KMS-11 (cell line): ENCODE results near the gene FA2H.
A peak's percentile ranks its signal among the peaks of the same experiment; 100 is the strongest.

Experiments
- H2AFZ ChIP-seq: fragments of 200-600 bp; sonication (generic); 2 replicates; pipeline ENCODE4 v1.6.1; 2016; ENCODE audit warnings: antibody characterized with exemption, mixed run types, low read depth
- H3K27ac ChIP-seq: fragments of 200-600 bp; sonication (generic); 2 replicates; pipeline ENCODE4 v1.6.1; 2016; ENCODE audit warnings: mild to moderate bottlenecking, mixed run types
- H3K27me3 ChIP-seq: fragments of 200-600 bp; sonication (generic); 2 replicates; pipeline ENCODE4 v1.6.1; 2017; ENCODE audit warnings: mild to moderate bottlenecking, low read depth, mixed run types, moderate library complexity; ENCODE audit not compliant: insufficient read depth
- H3K36me3 ChIP-seq: fragments of 200-600 bp; sonication (generic); 2 replicates; pipeline ENCODE4 v1.6.1; 2017; ENCODE audit warnings: mild to moderate bottlenecking, mixed run types; ENCODE audit not compliant: insufficient read depth
- H3K4me1 ChIP-seq: fragments of 200-600 bp; sonication (generic); 2 replicates; pipeline ENCODE4 v1.6.1; 2016; ENCODE audit warnings: mild to moderate bottlenecking, low read depth, mixed run types; ENCODE audit not compliant: poor library complexity, severe bottlenecking
- H3K4me2 ChIP-seq: fragments of 200-600 bp; sonication (generic); 2 replicates; pipeline ENCODE4 v1.7.0; 2016; ENCODE audit warnings: mild to moderate bottlenecking, mixed run types
- H3K4me3 ChIP-seq: fragments of 200-600 bp; sonication (generic); IDR thresholded peaks from 2 replicates; pipeline ENCODE4 v1.6.1; 2017; ENCODE audit warnings: low read depth, low read length, mixed read lengths; ENCODE audit not compliant: insufficient read depth
- H3K79me2 ChIP-seq: fragments of 200-600 bp; sonication (generic); 2 replicates; pipeline ENCODE4 v1.6.1; 2016; ENCODE audit warnings: low read depth, mixed run types; ENCODE audit not compliant: insufficient read depth
- H3K9ac ChIP-seq: fragments of 200-600 bp; sonication (generic); 2 replicates; pipeline ENCODE4 v1.6.1; 2016; ENCODE audit warnings: mild to moderate bottlenecking, mixed run types
- H4K20me1 ChIP-seq: fragments of 200-600 bp; sonication (generic); 2 replicates; pipeline ENCODE4 v1.6.1; 2016; ENCODE audit warnings: mild to moderate bottlenecking, mixed run types; ENCODE audit not compliant: insufficient read depth
- TF ChIP-seq, protein P1 (sequence below): fragments of 200-600 bp; sonication (generic); conservative IDR thresholded peaks from 2 replicates; pipeline ENCODE4 v1.6.1; 2017; ENCODE audit warnings: low read depth, mild to moderate bottlenecking, antibody characterized with exemption, low read length, moderate library complexity, mixed read lengths

Gene FA2H

DNA sequence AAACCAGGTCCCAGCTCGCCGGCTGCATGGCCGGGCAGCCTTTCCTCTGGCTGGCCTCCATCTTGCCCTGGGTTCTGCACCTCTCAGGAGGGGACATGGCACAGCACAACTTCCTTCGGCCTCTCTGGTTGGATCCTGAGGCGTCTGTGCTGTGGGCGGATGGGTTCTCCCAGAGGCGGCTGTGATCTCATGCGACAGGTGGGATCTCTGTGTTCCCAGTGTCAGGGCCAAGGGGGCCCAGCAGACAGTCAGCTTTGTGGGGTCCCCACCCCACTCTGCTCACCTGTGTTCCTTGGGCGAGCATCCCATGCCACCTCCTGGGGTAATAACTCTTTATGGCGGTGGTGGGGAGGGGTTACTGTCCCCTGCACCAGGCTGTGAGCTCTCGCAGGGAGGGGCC is 35.8 kb downstream of the FA2H start:
- no peak overlapping the region for H3K9ac ChIP-seq
- no peak overlapping the region for H3K4me3 ChIP-seq
- no peaks in the 10 kb centered on the region for H3K36me3 ChIP-seq
- no peaks in the 10 kb centered on the region for H3K79me2 ChIP-seq
- H3K27ac ChIP-seq, result no peak overlapping the region
- H3K4me1 ChIP-seq, result no peaks in the 10 kb centered on the region
- no peak overlapping the region for H3K4me2 ChIP-seq
- H3K27me3 ChIP-seq, result no peaks in the 10 kb centered on the region
- H4K20me1 ChIP-seq, result no peaks in the 10 kb centered on the region
- no peak overlapping the region for H2AFZ ChIP-seq
- TF ChIP-seq, protein P1, sequence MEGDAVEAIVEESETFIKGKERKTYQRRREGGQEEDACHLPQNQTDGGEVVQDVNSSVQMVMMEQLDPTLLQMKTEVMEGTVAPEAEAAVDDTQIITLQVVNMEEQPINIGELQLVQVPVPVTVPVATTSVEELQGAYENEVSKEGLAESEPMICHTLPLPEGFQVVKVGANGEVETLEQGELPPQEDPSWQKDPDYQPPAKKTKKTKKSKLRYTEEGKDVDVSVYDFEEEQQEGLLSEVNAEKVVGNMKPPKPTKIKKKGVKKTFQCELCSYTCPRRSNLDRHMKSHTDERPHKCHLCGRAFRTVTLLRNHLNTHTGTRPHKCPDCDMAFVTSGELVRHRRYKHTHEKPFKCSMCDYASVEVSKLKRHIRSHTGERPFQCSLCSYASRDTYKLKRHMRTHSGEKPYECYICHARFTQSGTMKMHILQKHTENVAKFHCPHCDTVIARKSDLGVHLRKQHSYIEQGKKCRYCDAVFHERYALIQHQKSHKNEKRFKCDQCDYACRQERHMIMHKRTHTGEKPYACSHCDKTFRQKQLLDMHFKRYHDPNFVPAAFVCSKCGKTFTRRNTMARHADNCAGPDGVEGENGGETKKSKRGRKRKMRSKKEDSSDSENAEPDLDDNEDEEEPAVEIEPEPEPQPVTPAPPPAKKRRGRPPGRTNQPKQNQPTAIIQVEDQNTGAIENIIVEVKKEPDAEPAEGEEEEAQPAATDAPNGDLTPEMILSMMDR, result no peak

DNA sequence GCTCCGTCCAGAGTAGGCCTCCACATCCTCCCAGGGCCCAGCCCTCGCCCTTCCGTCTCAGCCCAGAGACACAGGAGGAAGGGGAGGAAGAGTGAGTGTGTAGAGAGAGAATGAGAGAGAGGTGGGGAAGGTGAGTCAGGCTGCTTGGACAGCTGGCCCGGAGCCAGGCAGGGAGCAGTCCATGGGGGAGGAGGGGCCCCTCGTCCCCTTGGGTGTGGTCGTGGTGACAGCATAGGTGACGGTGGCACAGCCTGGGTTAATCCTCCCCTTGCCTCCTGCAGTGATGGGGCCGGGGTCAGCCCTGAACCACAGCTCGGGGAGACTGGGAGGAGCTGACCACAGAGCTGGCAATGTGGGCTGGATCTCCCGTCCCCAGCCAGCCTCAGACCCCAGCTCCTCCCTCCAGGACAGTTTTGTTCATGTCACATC is 36.5 kb downstream of the FA2H start:
- Histone ChIP-seq H3K79me2 (no peaks in the 10 kb centered on the region), H3K9ac (no peak overlapping the region), H3K4me3 (no peak overlapping the region), H3K4me2 (no peak overlapping the region), H2AFZ (peak overlapping the region; percentile 26; the same call in 1 of the 2 replicates), H3K27me3 (no peaks in the 10 kb centered on the region), H3K27ac (no peak overlapping the region), H4K20me1 (no peaks in the 10 kb centered on the region), H3K36me3 (no peaks in the 10 kb centered on the region), H3K4me1 (no peaks in the 10 kb centered on the region)
- TF ChIP-seq, protein P1, result no peak

DNA sequence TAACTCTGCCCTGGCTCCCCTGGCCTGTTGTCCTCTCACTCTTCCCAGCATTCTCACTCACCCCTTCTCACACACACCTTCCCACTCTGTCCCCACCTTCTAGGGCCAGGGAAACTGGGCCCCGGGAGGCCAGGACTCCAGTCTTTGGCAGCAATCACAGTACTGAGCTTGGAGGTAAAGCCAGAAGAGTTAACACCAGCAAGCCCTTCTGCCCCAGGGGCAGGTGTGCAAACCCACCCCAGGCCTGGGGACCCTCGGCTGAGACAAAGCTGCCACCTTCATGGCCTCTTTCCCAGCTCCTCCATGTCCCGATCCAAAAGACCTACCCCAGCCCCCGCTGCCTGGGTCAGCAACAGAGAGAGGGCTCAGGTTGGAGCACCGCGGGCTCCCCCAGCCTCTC is 37.1 kb downstream of the FA2H start:
- Histone ChIP-seq H2AFZ (peak overlapping the region; percentile 26; the same call in 1 of the 2 replicates), H3K79me2 (no peaks in the 10 kb centered on the region), H3K4me2 (no peak overlapping the region), H3K9ac (no peak overlapping the region), H4K20me1 (no peaks in the 10 kb centered on the region), H3K4me1 (no peaks in the 10 kb centered on the region), H3K36me3 (no peaks in the 10 kb centered on the region), H3K27me3 (no peaks in the 10 kb centered on the region), H3K27ac (no peak overlapping the region), H3K4me3 (no peak overlapping the region)
- TF ChIP-seq, protein P1, result no peak

GRCh38 chr16:74736531-74737157 is 38.0 kb downstream of the FA2H start:
- Histone ChIP-seq H3K27me3 (no peaks in the 10 kb centered on the region), H3K36me3 (no peaks in the 10 kb centered on the region), H2AFZ (no peak overlapping the region), H3K9ac (no peak overlapping the region), H3K4me2 (no peak overlapping the region), H3K79me2 (no peaks in the 10 kb centered on the region), H3K4me3 (no peak overlapping the region), H3K27ac (no peak overlapping the region), H3K4me1 (no peaks in the 10 kb centered on the region), H4K20me1 (no peaks in the 10 kb centered on the region)
- TF ChIP-seq, protein P1, result no peak
